ENCODE data around the gene PHETA1. TPM values are rescaled to one million over a fixed set of nuclear protein-coding genes. Genes with fewer than 3 reads are reported as not detected.
A peak's percentile ranks its signal among the peaks of the same experiment; 100 is the strongest.

PHETA1 gene
- total RNA-seq, 1 experiment from 2014 or later, result 16.3 TPM

- BruUV-seq (replicated peaks), result no TSS peak
- H3K4me1 ChIP-seq (ENCODE audit: control insufficient read depth, insufficient read depth, low read length), result peaks cover 13% of the 10 kb centered on the region
- no peak for ATAC-seq
- no peaks in the 10 kb centered on the region for H3K27me3 ChIP-seq (ENCODE audit: control insufficient read depth, insufficient read depth, low read length)
- no peaks in the 10 kb centered on the region for H3K9me3 ChIP-seq (ENCODE audit: control insufficient read depth, insufficient read depth, low read depth, low read length)
- no peak overlapping the region for H3K27ac ChIP-seq (ENCODE audit: low read length)
- ChIA-PET CTCF (interaction anchor here (0.6 kb wide), 1 partner anchor 35 kb away, joined by 7 read pairs; no protein-coding TSS in a partner anchor), POLR2A (interaction anchor here (0.6 kb wide), 1 partner anchor 611 kb away, joined by 6 read pairs; no protein-coding TSS in a partner anchor)
- DNase-seq (ENCODE audit: low read depth, low spot score), result no peak
- TF ChIP-seq POLR2AphosphoS5 (IDR thresholded peaks at IDR 0.05; ENCODE audit: low read depth, low read length) (no peak), REST (IDR thresholded peaks at IDR 0.05; ENCODE audit: insufficient read depth in 1 of 2, low read depth in 2 of 2, low read length in 1 of 2) (no peak), CTCF (IDR thresholded peaks at IDR 0.05) (no peak), TCF7L2 (IDR thresholded peaks at IDR 0.05; ENCODE audit: low read depth, low read length) (no peak)
- no peaks in the 10 kb centered on the region for H3K36me3 ChIP-seq (ENCODE audit: control insufficient read depth, insufficient read depth, low read length)
- in situ Hi-C loops (cut with HindIII; ENCODE audit: low pct_unique_long_range_greater_than_20kb, low sequenced_read_pairs), result no loop called here
- intact Hi-C loops (cut with micrococcal nuclease; ENCODE audit: unreplicated experiment), result no loop called here
- H3K4me3 ChIP-seq (ENCODE audit: low read depth in 2 of 2, low read length in 2 of 2), result no peak overlapping the region
Measured at GRCh38 chr12:111362687-111363475, 6.0 kb downstream of the PHETA1 start.

- ATAC-seq, result peak; percentile 46
- intact Hi-C loops (cut with micrococcal nuclease; ENCODE audit: unreplicated experiment) (no loop called here), in situ Hi-C loops (cut with HindIII; ENCODE audit: low pct_unique_long_range_greater_than_20kb, low sequenced_read_pairs) (no loop called here)
- H3K27me3 ChIP-seq (ENCODE audit: control insufficient read depth, insufficient read depth, low read length), result no peaks in the 10 kb centered on the region
- peaks cover 4% of the 10 kb centered on the region for H3K4me1 ChIP-seq (ENCODE audit: control insufficient read depth, insufficient read depth, low read length)
- H3K4me3 ChIP-seq (ENCODE audit: low read depth in 2 of 2, low read length in 2 of 2), result no peak overlapping the region
- no peaks in the 10 kb centered on the region for H3K36me3 ChIP-seq (ENCODE audit: control insufficient read depth, insufficient read depth, low read length)
- DNase-seq (ENCODE audit: low read depth, low spot score), result no peak
- TF ChIP-seq SIN3A (IDR thresholded peaks at IDR 0.05; ENCODE audit: borderline replicate concordance, insufficient read depth, low read depth, low read length), result no peak
- TF ChIP-seq TCF7L2 (IDR thresholded peaks at IDR 0.05; ENCODE audit: low read depth, low read length), result no peak
- no peak for TF ChIP-seq CTCF (IDR thresholded peaks at IDR 0.05)
- no peak for TF ChIP-seq REST (IDR thresholded peaks at IDR 0.05; ENCODE audit: insufficient read depth in 1 of 2, low read depth in 2 of 2, low read length in 1 of 2)
- TF ChIP-seq POLR2AphosphoS5 (IDR thresholded peaks at IDR 0.05; ENCODE audit: low read depth, low read length), result no peak
- ChIA-PET CTCF (interaction anchor here (0.6 kb wide), 1 partner anchor 36 kb away, joined by 7 read pairs; no protein-coding TSS in a partner anchor), POLR2A (interaction anchor here (0.6 kb wide), 1 partner anchor 610 kb away, joined by 6 read pairs; no protein-coding TSS in a partner anchor)
- no peaks in the 10 kb centered on the region for H3K9me3 ChIP-seq (ENCODE audit: control insufficient read depth, insufficient read depth, low read depth, low read length)
- no TSS peak for BruUV-seq (replicated peaks)
- H3K27ac ChIP-seq (ENCODE audit: low read length), result no peak overlapping the region
Measured at GRCh38 chr12:111361717-111362576, 6.9 kb downstream of the PHETA1 start.

Data from Panc1 (cell line).